Esophagus squamous epithelium (tissue), 4 donors: Measurements from ENCODE around the gene TNRC6A.

Experiments used
- CTCF ChIP-seq, 6 experiments: fragments of 450-650 bp in 4 of 6; fragments of 200-600 bp in 2 of 6; sonication (generic) in 2 of 6; IDR thresholded peaks; one replicate each; pipeline ENCODE4 v1.5.1; 2016 to 2019; ENCODE audit warnings: antibody characterized with exemption in 6 of 6, mild to moderate bottlenecking in 4 of 6, moderate library complexity in 4 of 6
- POLR2A ChIP-seq, 4 donors: fragments of 450-650 bp; IDR thresholded peaks; one replicate each; pipeline ENCODE4 v1.6.1; 2017; ENCODE audit warnings: antibody characterized with exemption in 4 of 4, mild to moderate bottlenecking in 4 of 4, moderate library complexity in 3 of 4

DNA sequence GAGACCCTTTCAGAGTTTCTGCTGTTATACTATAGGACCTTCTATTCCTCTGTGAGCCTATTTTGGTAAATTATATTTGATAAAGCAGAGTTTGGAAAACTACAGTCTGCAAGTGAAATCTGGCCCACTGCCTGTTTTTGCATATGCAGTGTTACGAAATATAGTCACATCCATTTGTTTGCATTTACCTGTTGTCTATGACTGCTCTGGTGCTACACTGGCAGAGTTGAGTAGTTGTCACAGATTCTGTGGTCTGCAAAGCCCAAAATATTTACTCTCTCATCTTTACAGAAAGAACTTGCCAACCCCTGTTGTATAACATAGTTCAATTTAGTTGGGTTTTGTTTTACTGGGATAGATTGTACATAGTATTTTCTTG lies 42.3 kb downstream of the TNRC6A start:
- TF ChIP-seq CTCF (IDR thresholded peaks at IDR 0.05) (no peak), POLR2A (IDR thresholded peaks at IDR 0.05) (no peak)
